Mesendoderm (in vitro differentiated cells): ENCODE data around the gene LATS2.
A peak's percentile ranks its signal among the peaks of the same experiment; 100 is the strongest.
"Not testable (repeated sequence)": the region's sequence is repeated elsewhere in the genome, so short reads cannot be mapped to it uniquely, and the experiment has no call there.

ENCODE experiments used
- DNase-seq: peaks from one replicate; pipeline ENCODE4 v3.0.0; 2013
- H2AK5ac ChIP-seq: 2 replicates; pipeline ENCODE4 v1.6.1; 2013; ENCODE audit warnings: low read length, inconsistent platforms
- H2BK120ac ChIP-seq: 2 replicates; pipeline ENCODE4 v1.6.1; 2013; ENCODE audit warnings: low read depth, mild to moderate bottlenecking, low read length, moderate library complexity, mixed read lengths
- H2BK15ac ChIP-seq: replicated peaks from 2 replicates; pipeline ENCODE4 v1.6.1; 2013; ENCODE audit warnings: low read depth, mild to moderate bottlenecking, moderate library complexity
- H2BK5ac ChIP-seq: 2 replicates; pipeline ENCODE4 v1.6.1; 2013; ENCODE audit warnings: low read length, inconsistent platforms
- H3K18ac ChIP-seq: 2 replicates; pipeline ENCODE4 v1.6.1; 2013; ENCODE audit warnings: mild to moderate bottlenecking, low read length, mixed read lengths
- H3K23ac ChIP-seq: one replicate; pipeline ENCODE4 v1.6.1; 2013; ENCODE audit warnings: low read length
- H3K27ac ChIP-seq: 2 replicates; pipeline ENCODE4 v1.5.1; 2013; ENCODE audit warnings: low read depth, mild to moderate bottlenecking, inconsistent platforms, low read length, moderate library complexity
- H3K27me3 ChIP-seq: 2 replicates; pipeline ENCODE4 v1.6.1; 2013; ENCODE audit warnings: low read length, control low read depth, mild to moderate bottlenecking, inconsistent platforms; ENCODE audit not compliant: insufficient read depth, poor library complexity
- H3K36me3 ChIP-seq: 2 replicates; pipeline ENCODE4 v1.6.1; 2013; ENCODE audit warnings: low read length, inconsistent platforms; ENCODE audit not compliant: control insufficient read depth, insufficient read depth
- H3K4ac ChIP-seq: one replicate; pipeline ENCODE4 v1.6.1; 2013; ENCODE audit warnings: low read depth, mild to moderate bottlenecking, low read length, moderate library complexity
- H3K4me1 ChIP-seq: 2 replicates; pipeline ENCODE4 v1.6.1; 2013; ENCODE audit warnings: low read depth, low read length, inconsistent platforms; ENCODE audit not compliant: control insufficient read depth
- H3K4me2 ChIP-seq: 2 replicates; pipeline ENCODE4 v1.6.1; 2013; ENCODE audit warnings: low read length
- H3K4me3 ChIP-seq: 2 replicates; pipeline ENCODE4 v1.5.1; 2013; ENCODE audit warnings: mild to moderate bottlenecking, low read length
- H3K56ac ChIP-seq: one replicate; pipeline ENCODE4 v1.6.1; 2013; ENCODE audit warnings: low read length
- H3K79me1 ChIP-seq: 2 replicates; pipeline ENCODE4 v1.6.1; 2013; ENCODE audit warnings: low read length, inconsistent platforms
- H3K79me2 ChIP-seq: 2 replicates; pipeline ENCODE4 v1.6.1; 2013; ENCODE audit warnings: mild to moderate bottlenecking, low read length; ENCODE audit not compliant: control insufficient read depth, insufficient read depth
- H3K9ac ChIP-seq: 2 replicates; pipeline ENCODE4 v1.6.1; 2013; ENCODE audit warnings: low read length, inconsistent platforms
- H4K5ac ChIP-seq: one replicate; pipeline ENCODE4 v1.6.1; 2013; ENCODE audit warnings: low read length
- H4K8ac ChIP-seq: one replicate; pipeline ENCODE4 v1.6.1; 2013; ENCODE audit warnings: low read depth, mild to moderate bottlenecking, control low read depth, low read length, moderate library complexity
- WGBS: extraction: QIAGEN DNeasy Blood & Tissue Kit; methylation state at CpG from one replicate; pipeline ENCODE4 v1.1.7; 2013; ENCODE audit warnings: low lambda C conversion rate, missing lambda C conversion rate; ENCODE audit not compliant: insufficient coverage; ENCODE audit errors: extremely low coverage; 5-methylcytosine and 5-hydroxymethylcytosine counted together

The LATS2 gene

DNA sequence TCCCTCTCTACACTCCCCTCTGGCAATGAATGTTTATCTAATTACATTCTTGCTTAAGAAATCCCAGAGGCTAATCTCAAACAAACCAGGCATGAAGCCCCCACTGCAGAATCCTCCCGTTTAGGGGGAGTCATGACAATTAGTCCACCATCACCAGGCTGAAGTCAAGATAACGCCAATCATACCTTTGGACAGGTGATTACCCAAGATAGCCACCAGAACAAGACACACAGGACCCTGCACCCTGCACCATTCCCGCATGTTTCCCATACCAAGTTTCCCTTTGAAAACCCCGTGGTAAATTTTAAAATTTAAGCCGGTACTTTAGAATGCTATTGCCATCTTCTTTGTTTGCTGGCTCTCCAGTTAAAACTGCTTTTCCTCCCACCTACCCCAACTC, 94.0 kb downstream of the LATS2 start:
- Histone ChIP-seq H3K4ac (no peak overlapping the region), H3K56ac (no peak overlapping the region), H3K79me1 (no peaks in the 10 kb centered on the region), H4K8ac (no peak overlapping the region), H3K9ac (no peak overlapping the region), H4K5ac (no peak overlapping the region), H3K4me2 (no peak overlapping the region), H2BK5ac (no peak overlapping the region), H3K4me1 (no peaks in the 10 kb centered on the region), H3K79me2 (no peaks in the 10 kb centered on the region), H2BK120ac (no peak overlapping the region), H3K36me3 (no peaks in the 10 kb centered on the region), H3K27me3 (no peaks in the 10 kb centered on the region), H3K23ac (no peak overlapping the region), H3K27ac (no peak overlapping the region), H3K18ac (no peak overlapping the region), H2AK5ac (no peak overlapping the region), H2BK15ac (no peak overlapping the region), H3K4me3 (no peak overlapping the region)
- WGBS, result no CpG with 5 or more reads among the region's 5 CpGs
- no peak for DNase-seq

GRCh38 chr13:20964904-20965303, 96.5 kb downstream of the LATS2 start:
- Histone ChIP-seq H3K4ac (no peak overlapping the region), H3K23ac (no peak overlapping the region), H3K56ac (no peak overlapping the region), H4K8ac (no peak overlapping the region), H3K18ac (no peak overlapping the region), H3K4me1 (no peaks in the 10 kb centered on the region), H2AK5ac (no peak overlapping the region), H3K79me1 (no peaks in the 10 kb centered on the region), H3K4me2 (no peak overlapping the region), H3K9ac (no peak overlapping the region), H2BK5ac (no peak overlapping the region), H3K4me3 (no peak overlapping the region), H3K79me2 (no peaks in the 10 kb centered on the region), H3K36me3 (no peaks in the 10 kb centered on the region), H2BK15ac (no peak overlapping the region), H4K5ac (no peak overlapping the region), H2BK120ac (no peak overlapping the region), H3K27ac (no peak overlapping the region), H3K27me3 (no peaks in the 10 kb centered on the region)
- DNase-seq, result peak; percentile 32
- WGBS, result no CpG with 5 or more reads among the region's 3 CpGs

DNA sequence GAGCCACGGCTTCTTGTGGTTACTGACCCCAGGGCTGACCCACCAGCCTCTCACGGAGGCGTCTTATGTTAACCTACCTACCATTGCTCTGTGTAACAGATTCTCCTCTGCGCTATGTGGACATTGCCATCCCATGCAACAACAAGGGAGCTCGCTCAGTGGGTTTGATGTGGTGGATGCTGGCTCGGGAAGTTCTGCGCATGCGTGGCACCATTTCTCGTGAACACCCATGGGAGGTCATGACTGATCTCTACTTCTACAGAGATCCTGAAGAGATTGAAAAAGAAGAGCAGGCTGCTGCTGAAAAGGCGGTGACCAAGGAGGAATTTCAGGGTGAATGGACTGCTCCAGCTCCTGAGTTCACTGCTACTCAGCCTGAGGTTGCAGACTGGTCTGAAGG, 99.7 kb downstream of the LATS2 start:
- H3K4me1 ChIP-seq, H3K4me3 ChIP-seq, H3K27me3 ChIP-seq, H3K4ac ChIP-seq, H2AK5ac ChIP-seq, DNase-seq, H2BK5ac ChIP-seq, H3K56ac ChIP-seq, H3K79me2 ChIP-seq, H3K23ac ChIP-seq, H4K8ac ChIP-seq, H3K4me2 ChIP-seq, H3K18ac ChIP-seq, H2BK120ac ChIP-seq, H2BK15ac ChIP-seq, H4K5ac ChIP-seq, H3K36me3 ChIP-seq, H3K27ac ChIP-seq, H3K9ac ChIP-seq, H3K79me1 ChIP-seq: not testable (repeated sequence)
- WGBS, result no CpG with 5 or more reads among the region's 10 CpGs

DNA sequence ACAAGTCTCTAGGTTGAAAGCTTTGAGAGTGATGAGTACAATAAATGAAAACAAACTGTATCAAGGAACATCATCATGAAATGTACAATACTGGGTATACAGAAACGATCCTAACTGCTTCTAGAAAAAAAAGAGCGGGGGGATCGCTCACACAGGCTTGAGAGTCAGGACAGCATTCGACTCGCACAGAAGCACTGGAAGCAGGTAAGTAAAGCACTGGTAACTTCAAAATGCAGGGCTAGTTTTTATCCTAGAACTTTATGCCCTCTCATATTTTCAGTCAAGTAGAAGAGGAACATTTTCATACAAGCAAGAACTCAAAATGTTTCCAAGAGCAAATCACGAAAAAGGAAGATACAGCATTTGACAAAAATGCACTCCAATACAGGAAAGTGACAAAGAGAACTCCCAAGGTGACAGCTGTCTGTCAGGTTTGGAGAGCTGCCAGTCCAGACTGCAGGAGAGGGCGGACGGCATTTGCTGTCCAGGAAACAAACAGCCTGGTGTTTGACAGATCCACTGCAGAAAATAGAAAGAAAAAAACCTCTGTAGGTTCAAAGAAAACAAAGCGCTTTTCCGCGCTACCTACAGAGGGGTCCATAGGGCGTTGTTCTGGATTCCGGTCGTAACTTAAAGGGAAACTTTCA, 100.6 kb downstream of the LATS2 start:
- Histone ChIP-seq H4K5ac (no peak overlapping the region), H2AK5ac (no peak overlapping the region), H2BK120ac (no peak overlapping the region), H3K4me3 (no peak overlapping the region), H3K79me1 (no peaks in the 10 kb centered on the region), H3K4ac (no peak overlapping the region), H3K4me2 (no peak overlapping the region), H3K56ac (no peak overlapping the region), H3K18ac (no peak overlapping the region), H3K36me3 (no peaks in the 10 kb centered on the region), H2BK5ac (no peak overlapping the region), H4K8ac (no peak overlapping the region), H2BK15ac (no peak overlapping the region), H3K23ac (no peak overlapping the region), H3K9ac (no peak overlapping the region), H3K4me1 (no peaks in the 10 kb centered on the region), H3K79me2 (no peaks in the 10 kb centered on the region), H3K27me3 (no peaks in the 10 kb centered on the region), H3K27ac (no peak overlapping the region)
- DNase-seq, result no peak
- WGBS, result no CpG with 5 or more reads among the region's 14 CpGs

DNA sequence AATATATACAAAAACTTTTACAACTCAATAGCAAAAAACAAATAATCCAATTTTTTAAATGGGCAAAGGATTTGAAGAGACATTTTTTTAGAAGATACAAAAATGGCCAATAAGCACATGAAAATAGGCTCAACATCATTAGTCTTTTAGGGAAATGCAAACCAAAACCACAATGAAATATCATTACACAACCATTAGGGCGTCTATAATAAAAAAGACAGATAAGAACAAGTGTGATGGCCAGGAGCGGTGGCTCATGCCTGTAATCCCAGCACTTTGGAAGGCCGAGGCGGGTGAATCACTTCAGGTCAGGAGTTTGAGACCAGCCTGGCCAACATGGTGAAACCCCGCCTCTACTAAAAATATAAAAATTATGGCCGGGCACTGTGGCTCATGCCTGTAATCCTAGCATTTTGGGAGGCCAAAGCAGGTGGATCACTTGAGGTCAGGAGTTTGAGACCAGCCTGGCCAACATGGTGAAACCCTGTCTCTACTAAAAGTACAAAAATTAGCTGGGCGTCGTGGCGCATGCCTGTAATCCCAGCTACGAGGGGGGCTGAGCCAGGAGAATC, 104.3 kb downstream of the LATS2 start:
- H3K79me2 ChIP-seq, DNase-seq, H3K27me3 ChIP-seq, H2BK15ac ChIP-seq, H2BK5ac ChIP-seq, H3K4me1 ChIP-seq, H2BK120ac ChIP-seq, H4K5ac ChIP-seq, H2AK5ac ChIP-seq, H3K27ac ChIP-seq, H3K4me2 ChIP-seq, H3K36me3 ChIP-seq, H3K56ac ChIP-seq, H3K9ac ChIP-seq, H4K8ac ChIP-seq, H3K4me3 ChIP-seq, H3K18ac ChIP-seq, H3K79me1 ChIP-seq, H3K23ac ChIP-seq, H3K4ac ChIP-seq: not testable (repeated sequence)
- WGBS, result no CpG with 5 or more reads among the region's 10 CpGs

DNA sequence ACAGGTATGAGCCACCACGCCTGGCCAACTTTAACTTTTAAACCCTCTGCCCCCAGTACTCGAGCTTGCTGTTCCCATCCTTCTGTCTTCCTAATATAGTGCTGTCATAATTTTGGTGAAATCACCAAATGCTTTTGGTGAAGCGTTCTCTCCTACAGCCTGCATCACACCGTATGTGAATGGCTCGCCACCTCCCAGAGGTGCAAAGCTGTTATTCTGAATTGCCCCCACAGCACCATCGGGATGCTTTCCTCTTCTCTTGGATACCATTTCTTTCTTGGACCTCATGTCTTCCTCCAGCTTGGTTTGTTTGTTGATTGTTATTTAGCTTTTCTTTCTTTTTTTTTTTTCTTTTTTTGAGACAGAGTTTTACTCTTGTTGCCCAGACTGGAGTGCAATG, 105.9 kb downstream of the LATS2 start:
- DNase-seq, result no peak
- H2BK5ac ChIP-seq, result no peak overlapping the region
- no peak overlapping the region for H3K4me3 ChIP-seq
- H3K18ac ChIP-seq, result no peak overlapping the region
- no peaks in the 10 kb centered on the region for H3K27me3 ChIP-seq
- H3K79me2 ChIP-seq, result no peaks in the 10 kb centered on the region
- WGBS, result no CpG with 5 or more reads among the region's 6 CpGs
- H3K9ac ChIP-seq, result no peak overlapping the region
- no peak overlapping the region for H3K27ac ChIP-seq
- H3K4me1 ChIP-seq, result no peaks in the 10 kb centered on the region
- H3K4ac ChIP-seq, result no peak overlapping the region
- no peak overlapping the region for H3K4me2 ChIP-seq
- no peak overlapping the region for H4K8ac ChIP-seq
- H3K56ac ChIP-seq, result no peak overlapping the region
- H2BK15ac ChIP-seq, result no peak overlapping the region
- no peak overlapping the region for H4K5ac ChIP-seq
- no peak overlapping the region for H3K23ac ChIP-seq
- H2AK5ac ChIP-seq, result no peak overlapping the region
- no peaks in the 10 kb centered on the region for H3K36me3 ChIP-seq
- no peak overlapping the region for H2BK120ac ChIP-seq
- no peaks in the 10 kb centered on the region for H3K79me1 ChIP-seq
